HepG2 (cell line): Measurements from ENCODE around the gene RABGAP1L. TPM values are rescaled to one million over a fixed set of nuclear protein-coding genes. Genes with fewer than 3 reads are reported as not detected.

Experiments used
- ATAC-seq: fragments of 200-7000 bp; cut with Tn5 transposase; 3 replicates; pipeline ENCODE4 v1.9.1; 2020; ENCODE audit warnings: mild to moderate bottlenecking, moderate library complexity
- BruUV-seq: library from RNA; stranded (reverse); fragments of 400-500 nt; replicated peaks from 2 replicates; lab custom pipeline; 2021; lab: Mats Ljungman, UMichigan
- CTCF ChIA-PET: fragments of 300-600 bp; formaldehyde crosslinking; extraction: SDS; loops from one replicate; lab custom pipeline; 2021; ENCODE audit warnings: low total read pairs, inconsistent platforms, low intra/inter-chr PET ratio; lab: Yijun Ruan, JAX
- POLR2A ChIA-PET: fragments of 350-600 bp; sonication (Branson Sonifier 250); formaldehyde crosslinking; loops from one replicate; lab custom pipeline; 2020; ENCODE audit warnings: antibody characterized with exemption, inconsistent platforms; lab: Yijun Ruan, JAX
- DNase-seq: peaks from one replicate; pipeline ENCODE4 v3.0.0-alpha.2; 2015; ENCODE audit warnings: low spot score
- FAIRE-seq: peaks from 3 replicates; lab custom pipeline; 2011; peaks lifted over from hg19 to GRCh38; lab: Jason Lieb, UNC
- H2AFZ ChIP-seq: one replicate; pipeline ENCODE4 v1.6.1; 2011; ENCODE audit warnings: low read length, inconsistent platforms
- H3K27ac ChIP-seq: fragments of 300-600 bp; 3 replicates; pipeline ENCODE4 v1.8.0; 2011; ENCODE audit warnings: mixed run types, mild to moderate bottlenecking, mixed read lengths, low read length, inconsistent platforms; ENCODE audit not compliant: insufficient read depth; ENCODE audit errors: extremely low read length
- H3K27me3 ChIP-seq, 2 experiments: fragments of 200-600 bp in 1 of 2; 2 replicates in 1 of 2; 3 replicates in 1 of 2; pipeline versions ENCODE4 v1.6.0 to v1.8.0; 2011; ENCODE audit warnings: low read length in 2 of 2, mild to moderate bottlenecking in 2 of 2, moderate library complexity in 2 of 2, inconsistent platforms in 1 of 2; ENCODE audit not compliant: insufficient read depth in 2 of 2, control insufficient read depth in 1 of 2
- H3K36me3 ChIP-seq, 2 experiments: fragments of 200-600 bp in 1 of 2; replicated peaks in 1 of 2; 2 replicates in 1 of 2; 3 replicates in 1 of 2; pipeline versions ENCODE4 v1.5.1 to v1.8.0; 2011; ENCODE audit warnings: low read length in 2 of 2, inconsistent platforms in 1 of 2; ENCODE audit not compliant: insufficient read depth in 2 of 2, control insufficient read depth in 1 of 2
- H3K4me1 ChIP-seq: 2 replicates; pipeline ENCODE4 v1.5.1; 2012; ENCODE audit warnings: low read length, inconsistent platforms; ENCODE audit not compliant: insufficient read depth
- H3K4me2 ChIP-seq: 2 replicates; pipeline ENCODE4 v1.6.0; 2011; ENCODE audit warnings: low read depth, low read length, inconsistent platforms
- H3K4me3 ChIP-seq, 3 experiments: fragments of 200-600 bp in 1 of 3; sonication (generic), shearing (Covaris generic) in 1 of 3; replicated peaks in 1 of 3; 2 replicates each; pipeline ENCODE4 v1.5.1; 2011 to 2016; ENCODE audit warnings: low read length in 3 of 3, inconsistent platforms in 2 of 3, low read depth in 2 of 3, mild to moderate bottlenecking in 2 of 3, control low read depth in 1 of 3, mixed read lengths in 1 of 3; ENCODE audit not compliant: insufficient read depth in 1 of 3
- H3K79me2 ChIP-seq: one replicate; pipeline ENCODE4 v1.6.1; 2011; ENCODE audit warnings: low read length, inconsistent platforms; ENCODE audit not compliant: insufficient read depth
- H3K9ac ChIP-seq: 2 replicates; pipeline ENCODE4 v1.6.0; 2011; ENCODE audit warnings: mild to moderate bottlenecking, low read depth, low read length, inconsistent platforms; ENCODE audit not compliant: insufficient read depth
- H3K9me3 ChIP-seq: 2 replicates; pipeline ENCODE4 v1.5.1; 2012; ENCODE audit warnings: mild to moderate bottlenecking, low read length
- H4K20me1 ChIP-seq: 2 replicates; pipeline ENCODE4 v1.6.0; 2011; ENCODE audit warnings: inconsistent platforms, mild to moderate bottlenecking, low read length, moderate library complexity; ENCODE audit not compliant: insufficient read depth
- ARNT2 ChIP-seq: sonication (generic); formaldehyde crosslinking; IDR thresholded peaks from 2 replicates; pipeline ENCODE4 v1.8.0; 2022; ENCODE audit warnings: mild to moderate bottlenecking, low read depth, missing genetic modification reagents, moderate library complexity
- CREB1 ChIP-seq, 2 experiments: fragments of 450-650 bp in 1 of 2; IDR thresholded peaks; 2 replicates each; pipeline ENCODE4 v1.6.1; 2016 to 2017; ENCODE audit warnings: control low read depth in 1 of 2, mild to moderate bottlenecking in 1 of 2, missing compliant biosample characterization in 1 of 2, missing genetic modification characterization in 1 of 2
- NCOA1 ChIP-seq: sonication (generic); formaldehyde crosslinking; IDR thresholded peaks from 2 replicates; pipeline ENCODE4 v1.9.0; 2021; ENCODE audit warnings: missing genetic modification reagents
- NONO ChIP-seq, 2 experiments: fragments of 450-650 bp in 1 of 2; sonication (generic) in 1 of 2; formaldehyde crosslinking in 1 of 2; IDR thresholded peaks in 1 of 2; conservative IDR thresholded peaks in 1 of 2; 2 replicates each; pipeline versions ENCODE4 v1.6.1 to v1.8.0; 2017 to 2022; ENCODE audit warnings: mild to moderate bottlenecking in 1 of 2, missing genetic modification reagents in 1 of 2, moderate library complexity in 1 of 2
- SIN3B ChIP-seq: fragments of 150-350 bp; IDR thresholded peaks from 2 replicates; pipeline ENCODE4 v1.6.1; 2014; ENCODE audit warnings: low read length
- TEAD3 ChIP-seq: optimal IDR thresholded peaks from 2 replicates; pipeline ENCODE3; 2016; ENCODE audit warnings: borderline replicate concordance
- U2AF1 ChIP-seq: fragments of 200-400 bp; formaldehyde crosslinking; optimal IDR thresholded peaks from 2 replicates; pipeline ENCODE3; 2017; ENCODE audit warnings: mild to moderate bottlenecking, low read depth, low read length
- ZBTB1 ChIP-seq: sonication (generic); formaldehyde crosslinking; IDR thresholded peaks from 2 replicates; pipeline ENCODE4 v1.4.0; 2020; ENCODE audit warnings: missing genetic modification reagents, borderline replicate concordance
- ZKSCAN1 ChIP-seq: fragments of 150-350 bp; IDR thresholded peaks from 2 replicates; pipeline ENCODE4 v1.6.1; 2014; ENCODE audit warnings: low read length
- ZKSCAN5 ChIP-seq: sonication (generic); formaldehyde crosslinking; IDR thresholded peaks from 2 replicates; pipeline ENCODE4 v1.5.1; 2020; ENCODE audit warnings: mild to moderate bottlenecking, missing genetic modification reagents
- ZNF20 ChIP-seq: sonication (generic); formaldehyde crosslinking; IDR thresholded peaks from 2 replicates; pipeline ENCODE4 v1.4.0; 2020; ENCODE audit warnings: mild to moderate bottlenecking, moderate library complexity, missing genetic modification reagents
- ZNF225 ChIP-seq: sonication (generic); formaldehyde crosslinking; IDR thresholded peaks from 2 replicates; pipeline ENCODE4 v1.4.0; 2020; ENCODE audit warnings: mild to moderate bottlenecking, missing genetic modification reagents
- ZNF260 ChIP-seq: sonication (generic); formaldehyde crosslinking; IDR thresholded peaks from 2 replicates; pipeline ENCODE4 v1.4.0; 2020; ENCODE audit warnings: missing genetic modification reagents, low read depth, mild to moderate bottlenecking, borderline replicate concordance
- ZNF331 ChIP-seq: sonication (generic); formaldehyde crosslinking; IDR thresholded peaks from 2 replicates; pipeline ENCODE4 v1.4.0; 2020; ENCODE audit warnings: missing genetic modification reagents
- ZNF34 ChIP-seq: sonication (generic); formaldehyde crosslinking; IDR thresholded peaks from 2 replicates; pipeline ENCODE4 v1.4.0; 2020; ENCODE audit warnings: mild to moderate bottlenecking, missing genetic modification reagents, borderline replicate concordance
- ZNF761 ChIP-seq: sonication (generic); formaldehyde crosslinking; conservative IDR thresholded peaks from 2 replicates; pipeline ENCODE4 v1.4.0; 2020; ENCODE audit warnings: mild to moderate bottlenecking, missing genetic modification reagents
- WGBS: methylation state at CpG from one replicate; pipeline ENCODE4 v1.1.6; 2017; ENCODE audit warnings: low lambda C conversion rate; 5-methylcytosine and 5-hydroxymethylcytosine counted together
- in situ Hi-C: cut with HindIII; loops from 2 replicates; pipeline ENCODE4 v1.10.0; 2017; ENCODE audit warnings: low pct_unique_long_range_greater_than_20kb; ENCODE audit not compliant: extremely low pct_ligation_motif_present
- intact Hi-C: fragments of 100-400 bp; cut with micrococcal nuclease; formaldehyde crosslinking; loops from one replicate; pipeline ENCODE4 v1.10.0; 2022; ENCODE audit not compliant: unreplicated experiment
- polyA plus RNA-seq, 8 experiments: library from polyadenylated mRNA; depleted of rRNA in 3 of 8; stranded (reverse) in 7 of 8; unstranded in 1 of 8; fragments of >200 nt; fragmentation: Illumina TruSeq in 4 of 8; extraction: Trizol in 4 of 8; gene quantifications; 2 replicates each; pipeline versions ENCODE4 v1.2.1 to v1.2.3, GENCODE V29; 2011 to 2016; ENCODE audit warnings: low read depth in 4 of 8, missing spikeins in 1 of 8, mixed read lengths in 1 of 8; ENCODE audit not compliant: insufficient read depth in 1 of 8
- total RNA-seq, 5 experiments: library from RNA; depleted of rRNA; stranded (reverse); fragments of >200 nt; fragmentation: Illumina TruSeq; extraction: Trizol; gene quantifications; 2 replicates each; pipeline ENCODE4 v1.2.3, GENCODE V29; 2016; ENCODE audit warnings: low read depth in 1 of 5
- TF ChIP-seq, protein P1 (sequence below): sonication (generic); formaldehyde crosslinking; conservative IDR thresholded peaks from 2 replicates; pipeline ENCODE4 v1.4.0; 2020; ENCODE audit warnings: missing genetic modification reagents

The RABGAP1L gene
- total and polyA plus RNA-seq, 2 of the 13 experiments (the other 11 are each of a cell fraction or from before 2014, with no cell fraction given), result 7.9 to 22.6 TPM

DNA sequence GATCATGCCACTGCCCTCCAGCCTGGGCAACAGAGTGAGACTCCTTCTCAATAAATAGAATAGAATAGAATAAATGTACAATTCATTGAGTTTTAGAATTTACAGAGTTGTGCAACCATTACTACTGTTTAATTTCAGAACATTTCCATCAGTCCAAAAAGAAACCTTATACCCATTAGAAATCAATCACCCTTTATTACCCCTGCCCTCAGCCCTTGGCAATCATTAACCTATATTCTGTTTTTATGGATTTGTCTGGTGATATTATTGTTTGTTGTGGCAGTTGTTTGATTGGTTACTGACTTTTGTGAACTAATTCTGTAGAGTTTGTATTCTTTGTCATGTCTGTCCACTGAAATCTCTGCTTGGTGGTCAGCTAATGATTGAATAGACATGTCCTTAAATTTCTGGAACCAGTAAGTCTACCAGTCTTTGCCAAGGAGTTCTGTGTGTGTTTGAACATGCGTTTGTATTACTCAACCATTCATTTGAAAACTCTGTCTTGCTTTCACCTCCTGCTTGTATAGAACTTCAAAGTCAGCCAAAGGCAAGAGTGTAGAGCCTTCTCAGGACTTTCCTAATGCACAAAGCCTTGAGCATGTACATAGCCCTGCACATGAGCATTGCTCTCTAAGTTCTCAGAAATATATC is 497.2 kb downstream of the RABGAP1L start:
- no peaks in the 10 kb centered on the region for H3K36me3 ChIP-seq
- peaks cover 6% of the 10 kb centered on the region; the same call in 1 of the 2 replicates for H3K9me3 ChIP-seq
- in situ Hi-C loops, result no loop called here
- H4K20me1 ChIP-seq, result no peaks in the 10 kb centered on the region
- H3K27me3 ChIP-seq, result no peaks in the 10 kb centered on the region
- no peak for TF ChIP-seq NCOA1 (CRISPR knock-in tag)
- no peak for TF ChIP-seq ZNF225
- no peak for TF ChIP-seq SIN3B
- no peak for TF ChIP-seq ZNF260 (CRISPR knock-in tag)
- no peak for TF ChIP-seq ARNT2 (CRISPR knock-in tag)
- no peak for TF ChIP-seq NONO (IDR thresholded peaks at IDR 0.05)
- no peak for TF ChIP-seq NONO (CRISPR knock-in tag; conservative IDR thresholded peaks at IDR 0.05)
- TF ChIP-seq ZNF34 (CRISPR knock-in tag), result no peak
- TF ChIP-seq TEAD3 (CRISPR knock-in tag), result no peak
- TF ChIP-seq, protein P1, sequence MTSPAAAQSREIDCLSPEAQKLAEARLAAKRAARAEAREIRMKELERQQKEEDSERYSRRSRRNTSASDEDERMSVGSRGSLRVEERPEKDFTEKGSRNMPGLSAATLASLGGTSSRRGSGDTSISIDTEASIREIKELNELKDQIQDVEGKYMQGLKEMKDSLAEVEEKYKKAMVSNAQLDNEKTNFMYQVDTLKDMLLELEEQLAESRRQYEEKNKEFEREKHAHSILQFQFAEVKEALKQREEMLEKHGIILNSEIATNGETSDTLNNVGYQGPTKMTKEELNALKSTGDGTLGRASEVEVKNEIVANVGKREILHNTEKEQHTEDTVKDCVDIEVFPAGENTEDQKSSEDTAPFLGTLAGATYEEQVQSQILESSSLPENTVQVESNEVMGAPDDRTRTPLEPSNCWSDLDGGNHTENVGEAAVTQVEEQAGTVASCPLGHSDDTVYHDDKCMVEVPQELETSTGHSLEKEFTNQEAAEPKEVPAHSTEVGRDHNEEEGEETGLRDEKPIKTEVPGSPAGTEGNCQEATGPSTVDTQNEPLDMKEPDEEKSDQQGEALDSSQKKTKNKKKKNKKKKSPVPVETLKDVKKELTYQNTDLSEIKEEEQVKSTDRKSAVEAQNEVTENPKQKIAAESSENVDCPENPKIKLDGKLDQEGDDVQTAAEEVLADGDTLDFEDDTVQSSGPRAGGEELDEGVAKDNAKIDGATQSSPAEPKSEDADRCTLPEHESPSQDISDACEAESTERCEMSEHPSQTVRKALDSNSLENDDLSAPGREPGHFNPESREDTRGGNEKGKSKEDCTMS, result no peak
- TF ChIP-seq ZNF331, result no peak
- no peak for TF ChIP-seq ZNF761 (CRISPR knock-in tag)
- TF ChIP-seq ZKSCAN5, result no peak
- no peak for TF ChIP-seq U2AF1
- TF ChIP-seq ZKSCAN1, result no peak
- no peak for TF ChIP-seq ZNF20 (CRISPR knock-in tag)
- no peak for TF ChIP-seq ZBTB1
- no peak for TF ChIP-seq CREB1 (IDR thresholded peaks at IDR 0.05)
- TF ChIP-seq CREB1 (CRISPR knock-in tag; IDR thresholded peaks at IDR 0.05), result no peak
- TF ChIP-seq, all 625 proteins: peak for 0
- FAIRE-seq (no peak), ATAC-seq (no peak), DNase-seq (no peak)
- peaks cover 25% of the 10 kb centered on the region for H3K4me1 ChIP-seq
- no peak overlapping the region for H3K27ac ChIP-seq
- H3K79me2 ChIP-seq, result no peaks in the 10 kb centered on the region
- no peak overlapping the region for H2AFZ ChIP-seq
- H3K4me2 ChIP-seq, result no peak overlapping the region
- ChIA-PET CTCF (no interaction called here), POLR2A (no interaction called here)
- 71% methylated on average over 1 of the region's 1 CpG for WGBS
- no peak overlapping the region for H3K9ac ChIP-seq
- no TSS peak for BruUV-seq
- H3K4me3 ChIP-seq, result no peak overlapping the region
- intact Hi-C loops, result no loop called here
